Measurements from ENCODE around the gene PIGU. TPM values are rescaled to one million over a fixed set of nuclear protein-coding genes. Genes with fewer than 3 reads are reported as not detected.

PIGU gene
- total RNA-seq, 1 experiment from 2014 or later: 25.1 TPM

DNA sequence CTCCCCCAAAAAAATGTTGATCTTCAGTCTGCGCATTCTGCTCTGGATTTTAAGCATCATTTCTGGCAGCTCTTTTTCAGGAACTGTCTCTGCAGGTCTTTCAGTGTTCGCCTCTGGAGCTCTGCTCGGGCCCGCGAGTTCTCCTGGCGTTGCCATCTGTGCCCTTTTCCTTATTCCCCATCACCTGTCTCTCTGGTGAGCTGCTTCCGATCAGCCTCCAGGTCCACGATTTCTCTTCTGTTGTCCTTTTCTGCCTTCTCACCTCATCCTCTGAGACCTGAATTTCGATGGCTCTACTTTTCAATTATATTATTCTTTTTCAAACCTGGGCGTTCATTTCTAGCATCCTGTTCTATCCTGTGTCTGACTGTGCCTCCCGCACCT, 119.0 kb downstream of the PIGU start:
- TF ChIP-seq EGR1 (IDR thresholded peaks at IDR 0.05; ENCODE audit: low read depth) (no peak), TCF7L2 (IDR thresholded peaks at IDR 0.05; ENCODE audit: borderline replicate concordance, extremely low read depth, insufficient read depth, insufficient read length) (no peak), SRF (IDR thresholded peaks at IDR 0.05; ENCODE audit: low read depth) (no peak), SIN3A (IDR thresholded peaks at IDR 0.05; ENCODE audit: low read depth) (no peak), EZH2phosphoT487 (IDR thresholded peaks at IDR 0.05; ENCODE audit: borderline replicate concordance) (no peak), ZFX (IDR thresholded peaks at IDR 0.05) (no peak), FOSL1 (IDR thresholded peaks at IDR 0.05; ENCODE audit: low read depth) (no peak), RAD21 (IDR thresholded peaks at IDR 0.05; ENCODE audit: low read depth) (no peak), ZNF274 (IDR thresholded peaks at IDR 0.05; ENCODE audit: low read depth, low read length) (no peak)
- TF ChIP-seq, protein P1, sequence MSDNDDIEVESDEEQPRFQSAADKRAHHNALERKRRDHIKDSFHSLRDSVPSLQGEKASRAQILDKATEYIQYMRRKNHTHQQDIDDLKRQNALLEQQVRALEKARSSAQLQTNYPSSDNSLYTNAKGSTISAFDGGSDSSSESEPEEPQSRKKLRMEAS (IDR thresholded peaks at IDR 0.05): no peak

DNA sequence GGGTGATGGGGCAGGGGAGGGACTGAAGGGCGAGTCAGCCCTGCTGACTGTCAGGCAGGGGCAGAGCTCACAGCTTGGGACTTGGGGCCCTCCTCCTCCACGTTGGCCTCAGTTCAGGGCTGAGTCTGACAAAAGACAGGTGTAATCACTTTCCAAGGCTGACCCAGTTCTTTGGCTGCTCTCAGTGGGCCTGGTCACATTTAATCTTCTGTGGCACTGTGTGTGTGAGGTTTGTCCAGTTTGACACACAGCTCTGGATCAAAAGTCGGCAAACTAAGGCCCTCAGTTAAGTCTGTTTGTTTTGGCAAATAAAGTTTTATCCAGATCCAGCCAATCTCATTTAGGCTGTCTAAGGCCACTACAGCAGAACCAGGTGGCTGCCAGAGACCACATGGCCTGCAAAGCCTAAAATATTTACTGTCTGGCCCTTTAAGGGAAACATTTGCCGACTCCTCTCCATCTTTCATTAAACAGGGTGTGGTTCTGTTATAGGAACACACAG, 123.5 kb downstream of the PIGU start:
- Histone ChIP-seq H2AFZ (ENCODE audit: low read depth, low read length, poor library complexity, severe bottlenecking) (no peak overlapping the region), H3K9me3 (ENCODE audit: control insufficient read depth in 1 of 2, insufficient read depth in 1 of 2, low read depth in 1 of 2, low read length in 2 of 2) (no peaks in the 10 kb centered on the region), H3K4me3 (replicated peaks in 1 of 2; ENCODE audit: low read depth in 1 of 2, low read length in 2 of 2) (no peak overlapping the region), H3K79me2 (ENCODE audit: insufficient read depth, low read length) (no peaks in the 10 kb centered on the region), H3K9ac (ENCODE audit: low read length) (no peak overlapping the region), H3K36me3 (ENCODE audit: control insufficient read depth in 1 of 2, insufficient read depth in 2 of 2, low read length in 2 of 2) (no peaks in the 10 kb centered on the region), H3K4me2 (ENCODE audit: low read length) (no peak overlapping the region), H3K27me3 (ENCODE audit: insufficient read depth, low read length) (no peaks in the 10 kb centered on the region), H4K20me1 (ENCODE audit: insufficient read depth) (no peaks in the 10 kb centered on the region), H3K27ac (ENCODE audit: low read depth, low read length) (no peak overlapping the region), H3K9me2 (ENCODE audit: insufficient read depth) (no peaks in the 10 kb centered on the region), H3K4me1 (ENCODE audit: control insufficient read depth in 1 of 2, insufficient read depth in 2 of 2, low read length in 2 of 2) (peaks cover 0 to 18% of the 10 kb centered on the region in 2 experiments; a peak in 2 of 4 replicates)
- ChIA-PET CTCF (interaction anchor here (1.5 kb wide), 1 partner anchor 14 kb away, joined by 7 read pairs; no protein-coding TSS in a partner anchor), POLR2A (no interaction called here), RAD21 (ENCODE audit: low non-redundant PET in 1 of 2, low total read pairs in 2 of 2, uncharacterized antibody in 2 of 2, unreplicated experiment in 2 of 2) (interaction anchor here in 1 of 2 experiments (0.8 kb wide), 1 partner anchor 130 kb away, joined by 4 read pairs; no protein-coding TSS in a partner anchor)
- DNase-seq (ENCODE audit: low read depth, low spot score) (no peak), ATAC-seq (no peak)
- intact Hi-C loops (cut with micrococcal nuclease): no loop called here
- no TSS peak for BruUV-seq (replicated peaks)
- no peak for TF ChIP-seq YY1 (IDR thresholded peaks at IDR 0.05; ENCODE audit: extremely low read depth, insufficient replicate concordance, low read depth, low read length)
- TF ChIP-seq ELF1 (IDR thresholded peaks at IDR 0.05; ENCODE audit: borderline replicate concordance, low read depth): no peak
- no peak for TF ChIP-seq ZNF274 (IDR thresholded peaks at IDR 0.05; ENCODE audit: low read depth, low read length)
- TF ChIP-seq, protein P2, sequence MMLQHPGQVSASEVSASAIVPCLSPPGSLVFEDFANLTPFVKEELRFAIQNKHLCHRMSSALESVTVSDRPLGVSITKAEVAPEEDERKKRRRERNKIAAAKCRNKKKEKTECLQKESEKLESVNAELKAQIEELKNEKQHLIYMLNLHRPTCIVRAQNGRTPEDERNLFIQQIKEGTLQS (IDR thresholded peaks at IDR 0.05): no peak
- no peak for TF ChIP-seq EZH2 (IDR thresholded peaks at IDR 0.05)
- TF ChIP-seq POLR2AphosphoS5 (IDR thresholded peaks at IDR 0.05; ENCODE audit: low read depth, low read length): no peak
- TF ChIP-seq, protein P3, sequence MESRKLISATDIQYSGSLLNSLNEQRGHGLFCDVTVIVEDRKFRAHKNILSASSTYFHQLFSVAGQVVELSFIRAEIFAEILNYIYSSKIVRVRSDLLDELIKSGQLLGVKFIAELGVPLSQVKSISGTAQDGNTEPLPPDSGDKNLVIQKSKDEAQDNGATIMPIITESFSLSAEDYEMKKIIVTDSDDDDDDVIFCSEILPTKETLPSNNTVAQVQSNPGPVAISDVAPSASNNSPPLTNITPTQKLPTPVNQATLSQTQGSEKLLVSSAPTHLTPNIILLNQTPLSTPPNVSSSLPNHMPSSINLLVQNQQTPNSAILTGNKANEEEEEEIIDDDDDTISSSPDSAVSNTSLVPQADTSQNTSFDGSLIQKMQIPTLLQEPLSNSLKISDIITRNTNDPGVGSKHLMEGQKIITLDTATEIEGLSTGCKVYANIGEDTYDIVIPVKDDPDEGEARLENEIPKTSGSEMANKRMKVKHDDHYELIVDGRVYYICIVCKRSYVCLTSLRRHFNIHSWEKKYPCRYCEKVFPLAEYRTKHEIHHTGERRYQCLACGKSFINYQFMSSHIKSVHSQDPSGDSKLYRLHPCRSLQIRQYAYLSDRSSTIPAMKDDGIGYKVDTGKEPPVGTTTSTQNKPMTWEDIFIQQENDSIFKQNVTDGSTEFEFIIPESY (IDR thresholded peaks at IDR 0.05; ENCODE audit: extremely low read depth, insufficient replicate concordance, low read length): no peak
- TF ChIP-seq EZH2phosphoT487 (IDR thresholded peaks at IDR 0.05; ENCODE audit: borderline replicate concordance): no peak
- TF ChIP-seq, protein P4, sequence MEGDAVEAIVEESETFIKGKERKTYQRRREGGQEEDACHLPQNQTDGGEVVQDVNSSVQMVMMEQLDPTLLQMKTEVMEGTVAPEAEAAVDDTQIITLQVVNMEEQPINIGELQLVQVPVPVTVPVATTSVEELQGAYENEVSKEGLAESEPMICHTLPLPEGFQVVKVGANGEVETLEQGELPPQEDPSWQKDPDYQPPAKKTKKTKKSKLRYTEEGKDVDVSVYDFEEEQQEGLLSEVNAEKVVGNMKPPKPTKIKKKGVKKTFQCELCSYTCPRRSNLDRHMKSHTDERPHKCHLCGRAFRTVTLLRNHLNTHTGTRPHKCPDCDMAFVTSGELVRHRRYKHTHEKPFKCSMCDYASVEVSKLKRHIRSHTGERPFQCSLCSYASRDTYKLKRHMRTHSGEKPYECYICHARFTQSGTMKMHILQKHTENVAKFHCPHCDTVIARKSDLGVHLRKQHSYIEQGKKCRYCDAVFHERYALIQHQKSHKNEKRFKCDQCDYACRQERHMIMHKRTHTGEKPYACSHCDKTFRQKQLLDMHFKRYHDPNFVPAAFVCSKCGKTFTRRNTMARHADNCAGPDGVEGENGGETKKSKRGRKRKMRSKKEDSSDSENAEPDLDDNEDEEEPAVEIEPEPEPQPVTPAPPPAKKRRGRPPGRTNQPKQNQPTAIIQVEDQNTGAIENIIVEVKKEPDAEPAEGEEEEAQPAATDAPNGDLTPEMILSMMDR (IDR thresholded peaks at IDR 0.05 in 2 of 3, conservative IDR thresholded peaks at IDR 0.05 in 1 of 3; ENCODE audit: borderline replicate concordance in 1 of 3, insufficient read depth in 1 of 3, low read depth in 2 of 3, low read length in 2 of 3): no peak

More for the DNA sequence above, 119.0 kb downstream of the PIGU start:
- H3K4me3 ChIP-seq (replicated peaks in 1 of 2; ENCODE audit: low read depth in 1 of 2, low read length in 2 of 2): no peak overlapping the region
- H3K79me2 ChIP-seq (ENCODE audit: insufficient read depth, low read length): no peaks in the 10 kb centered on the region
- H3K4me2 ChIP-seq (ENCODE audit: low read length): no peak overlapping the region
- RAD21 ChIA-PET (ENCODE audit: low non-redundant PET in 1 of 2, low total read pairs in 2 of 2, uncharacterized antibody in 2 of 2, unreplicated experiment in 2 of 2): no interaction called here
- H4K20me1 ChIP-seq (ENCODE audit: insufficient read depth): no peaks in the 10 kb centered on the region
- no peaks in the 10 kb centered on the region for H3K36me3 ChIP-seq (ENCODE audit: control insufficient read depth in 1 of 2, insufficient read depth in 2 of 2, low read length in 2 of 2)
- no peak overlapping the region for H3K9ac ChIP-seq (ENCODE audit: low read length)
- POLR2A ChIA-PET: no interaction called here
- CTCF ChIA-PET: no interaction called here
- peaks cover 0 to 7% of the 10 kb centered on the region in 2 experiments; a peak in 1 of 4 replicates for H3K4me1 ChIP-seq (ENCODE audit: control insufficient read depth in 1 of 2, insufficient read depth in 2 of 2, low read length in 2 of 2)
- no peak overlapping the region for H3K27ac ChIP-seq (ENCODE audit: low read depth, low read length)
- H3K9me2 ChIP-seq (ENCODE audit: insufficient read depth): no peaks in the 10 kb centered on the region
- BruUV-seq (replicated peaks): no TSS peak
- DNase-seq (ENCODE audit: low read depth, low spot score): no peak
- intact Hi-C loops (cut with micrococcal nuclease): no loop called here
- no peaks in the 10 kb centered on the region for H3K27me3 ChIP-seq (ENCODE audit: insufficient read depth, low read length)
- H3K9me3 ChIP-seq (ENCODE audit: control insufficient read depth in 1 of 2, insufficient read depth in 1 of 2, low read depth in 1 of 2, low read length in 2 of 2): no peaks in the 10 kb centered on the region
- no peak overlapping the region for H2AFZ ChIP-seq (ENCODE audit: low read depth, low read length, poor library complexity, severe bottlenecking)
- ATAC-seq: no peak
